Esophagus (tissue), 2 donors: ENCODE results near the gene SOX6. TPM values are rescaled to one million over a fixed set of nuclear protein-coding genes. Genes with fewer than 3 reads are reported as not detected.

Source experiments
- H3K27ac ChIP-seq, 2 donors: one replicate each; pipeline ENCODE4 v1.5.1; 2013; ENCODE audit warnings: low read depth in 2 of 2, mild to moderate bottlenecking in 2 of 2, inconsistent platforms in 1 of 2, low read length in 1 of 2, moderate library complexity in 1 of 2
- H3K27me3 ChIP-seq, 2 donors: one replicate each; pipeline ENCODE4 v1.6.1; 2013; ENCODE audit warnings: low read length in 2 of 2, control low read depth in 1 of 2, mild to moderate bottlenecking in 1 of 2; ENCODE audit not compliant: insufficient read depth in 2 of 2, control insufficient read depth in 1 of 2
- H3K36me3 ChIP-seq, 2 donors: one replicate each; pipeline ENCODE4 v1.6.1; 2013; ENCODE audit warnings: low read length in 1 of 2; ENCODE audit not compliant: control insufficient read depth in 2 of 2, insufficient read depth in 2 of 2
- H3K4me1 ChIP-seq, 2 donors: one replicate each; pipeline ENCODE4 v1.6.1; 2013; ENCODE audit warnings: low read length in 1 of 2; ENCODE audit not compliant: control insufficient read depth in 2 of 2, insufficient read depth in 2 of 2
- H3K4me3 ChIP-seq, 2 donors: one replicate each; pipeline ENCODE4 v1.5.1; 2013; ENCODE audit warnings: low read length in 2 of 2, mild to moderate bottlenecking in 2 of 2, low read depth in 1 of 2, moderate library complexity in 1 of 2
- H3K9me3 ChIP-seq, 2 donors: one replicate each; pipeline ENCODE4 v1.6.1; 2013; ENCODE audit warnings: mild to moderate bottlenecking in 2 of 2, low read depth in 1 of 2, low read length in 1 of 2, moderate library complexity in 1 of 2; ENCODE audit not compliant: control insufficient read depth in 2 of 2, insufficient read depth in 1 of 2
- WGBS, 2 donors: extraction: QIAGEN DNeasy Blood & Tissue Kit; methylation state at CpG; one replicate each; pipeline ENCODE4 v1.1.7; 2013; 5-methylcytosine and 5-hydroxymethylcytosine counted together
- polyA plus RNA-seq, 2 donors: library from polyadenylated mRNA; stranded (reverse); fragments of 200-250 nt; gene quantifications; one replicate each; pipeline ENCODE4 v1.2.3, GENCODE V29; 2013
- donor health status: healthy with polysubstance abuse.
- donor health status: Bipolar disorder and iron deficiency.

Gene SOX6
- polyA plus RNA-seq, 2 donors = 1.2 to 2.4 TPM

DNA sequence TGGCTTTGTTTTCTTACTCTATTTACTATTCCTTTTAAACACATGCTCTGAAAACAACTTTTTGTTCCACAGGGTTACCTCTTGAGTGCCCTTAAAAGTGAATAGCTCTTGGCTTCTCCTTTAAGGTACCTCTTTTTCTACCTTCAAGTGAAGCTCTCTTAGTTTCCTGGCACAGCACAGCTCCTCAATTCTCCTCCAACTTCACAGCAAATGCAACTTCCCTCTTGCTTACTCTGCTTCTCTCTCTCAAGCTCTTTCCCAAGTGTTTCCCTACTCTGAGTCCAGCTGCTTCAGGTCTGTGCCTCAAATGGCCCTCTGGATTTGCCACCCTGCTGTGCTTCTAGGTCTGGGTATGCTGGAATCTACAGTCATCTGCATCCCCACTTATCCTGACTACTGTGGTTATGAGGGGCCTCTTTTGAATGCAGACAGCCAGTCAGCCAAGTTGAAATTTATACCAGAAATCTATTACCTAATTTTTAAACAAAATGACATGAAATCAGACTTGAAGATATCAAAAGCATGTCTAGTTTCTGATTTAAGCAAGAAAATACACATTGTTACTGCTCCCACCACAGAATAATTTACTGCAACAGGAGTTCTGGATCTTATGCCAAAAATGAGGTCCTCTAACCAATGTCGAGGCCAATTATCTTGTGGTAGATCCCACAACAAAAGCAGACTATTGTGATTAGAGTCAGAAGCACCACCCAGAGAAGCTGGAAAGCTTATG is 371.1 kb downstream of the SOX6 start:
- H3K4me3 ChIP-seq = no peak overlapping the region
- 54 to 59% methylated on average over 1 of the region's 1 CpG for WGBS, 2 donors
- H3K4me1 ChIP-seq = no peaks in the 10 kb centered on the region
- no peak overlapping the region for H3K27ac ChIP-seq
- H3K27me3 ChIP-seq = no peaks in the 10 kb centered on the region
- no peaks in the 10 kb centered on the region for H3K36me3 ChIP-seq
- no peaks in the 10 kb centered on the region for H3K9me3 ChIP-seq

DNA sequence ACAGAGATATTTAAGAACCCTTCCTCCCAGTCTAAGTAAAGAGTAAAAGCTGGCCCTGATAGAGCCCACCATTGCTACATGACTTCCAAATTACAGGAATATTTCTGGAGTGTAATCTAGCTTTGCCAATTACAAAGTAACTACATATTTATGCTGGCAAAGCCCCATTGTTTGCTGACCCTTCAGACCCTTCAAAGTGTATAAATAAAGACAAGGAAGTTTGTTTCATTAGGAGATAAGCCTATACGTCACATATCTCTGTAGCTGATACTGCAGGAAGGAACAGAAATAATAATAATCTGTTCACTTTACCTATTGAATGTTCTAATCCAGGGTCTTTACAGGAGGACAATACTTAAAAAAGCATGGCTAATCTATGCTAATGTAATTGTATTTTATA is 375.1 kb downstream of the SOX6 start:
- no peaks in the 10 kb centered on the region for H3K27me3 ChIP-seq
- H3K36me3 ChIP-seq = no peaks in the 10 kb centered on the region
- WGBS, 2 donors = 58 to 93% methylated on average over 1 of the region's 1 CpG
- H3K4me3 ChIP-seq = no peak overlapping the region
- H3K9me3 ChIP-seq = no peaks in the 10 kb centered on the region
- no peaks in the 10 kb centered on the region for H3K4me1 ChIP-seq
- no peak overlapping the region for H3K27ac ChIP-seq

DNA sequence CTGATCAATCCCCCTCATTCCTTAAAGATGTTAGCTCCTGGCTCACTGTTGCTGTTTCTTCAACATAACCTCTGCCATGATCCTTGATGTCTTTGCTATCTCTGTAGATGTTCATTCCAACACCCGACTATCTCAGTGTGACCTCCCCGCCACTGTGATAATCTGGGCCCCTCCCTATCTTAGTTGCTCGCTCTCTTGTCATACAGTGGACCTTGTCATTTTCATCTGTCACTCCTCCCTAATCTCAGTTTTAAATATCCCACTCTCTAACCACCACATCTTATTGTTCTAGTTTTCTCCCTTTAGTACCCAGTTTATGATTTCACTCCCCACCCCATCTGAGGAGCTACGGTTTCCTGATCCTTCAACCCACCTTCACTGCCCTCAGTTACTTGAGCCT is 379.2 kb downstream of the SOX6 start:
- Histone ChIP-seq H3K27ac (no peak overlapping the region), H3K27me3 (no peaks in the 10 kb centered on the region), H3K36me3 (no peaks in the 10 kb centered on the region), H3K9me3 (no peaks in the 10 kb centered on the region), H3K4me3 (no peak overlapping the region), H3K4me1 (no peaks in the 10 kb centered on the region)
- WGBS, 2 donors = 78 to 95% methylated on average over 4 of the region's 4 CpGs

DNA sequence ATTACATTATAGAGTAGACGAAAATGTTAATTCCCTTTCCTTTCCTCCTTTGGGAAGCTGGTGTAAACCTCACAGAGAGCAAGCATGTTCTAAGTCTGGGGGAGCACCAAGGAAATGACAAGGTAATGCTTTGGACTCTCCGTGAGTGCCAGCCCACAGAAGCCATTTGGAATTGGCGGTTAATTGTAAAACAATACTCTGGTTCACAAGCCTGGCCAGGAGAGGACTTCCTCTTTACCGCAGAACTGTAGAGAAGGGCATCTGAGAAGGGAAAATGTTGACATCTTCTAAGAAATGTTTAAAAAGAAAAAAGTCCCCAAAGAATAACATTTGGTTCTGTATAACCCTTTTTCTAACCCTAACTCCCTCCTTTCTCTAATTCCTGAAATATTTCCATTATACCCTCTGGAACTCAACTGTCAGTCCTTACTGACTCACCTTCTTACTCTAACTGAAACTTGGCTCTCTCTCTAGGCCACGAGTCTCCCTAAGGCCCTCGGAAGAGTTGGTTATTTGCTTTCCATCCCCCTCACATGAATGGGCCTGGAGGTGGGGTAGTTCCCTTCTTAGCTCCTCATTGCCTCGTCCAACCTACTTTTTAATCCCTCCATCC is 379.8 kb downstream of the SOX6 start:
- WGBS, 2 donors = 57 to 73% methylated on average over 7 of the region's 7 CpGs
- H3K9me3 ChIP-seq = no peaks in the 10 kb centered on the region
- no peak overlapping the region for H3K27ac ChIP-seq
- no peak overlapping the region for H3K4me3 ChIP-seq
- no peaks in the 10 kb centered on the region for H3K27me3 ChIP-seq
- no peaks in the 10 kb centered on the region for H3K4me1 ChIP-seq
- H3K36me3 ChIP-seq = no peaks in the 10 kb centered on the region

DNA sequence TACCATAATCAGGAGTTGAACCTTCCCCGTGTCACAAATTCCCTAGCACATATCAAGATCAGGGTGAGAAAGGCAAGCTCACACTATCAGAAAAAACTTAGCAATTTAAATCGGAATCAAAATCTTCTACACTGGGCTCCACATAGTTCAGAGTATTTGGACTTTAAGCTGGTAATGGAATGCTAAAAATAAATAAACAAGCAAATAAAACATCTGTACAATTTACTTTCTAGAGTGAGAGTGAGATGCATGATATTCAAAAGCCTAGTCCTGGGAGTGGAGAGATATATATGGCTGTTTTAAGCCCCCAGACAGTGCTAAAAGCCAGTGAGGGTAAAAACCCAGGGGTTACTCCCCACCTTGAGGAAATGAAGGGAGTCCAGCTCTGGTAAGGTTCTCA is 380.6 kb downstream of the SOX6 start:
- Histone ChIP-seq H3K4me1 (no peaks in the 10 kb centered on the region), H3K36me3 (no peaks in the 10 kb centered on the region), H3K4me3 (no peak overlapping the region), H3K9me3 (no peaks in the 10 kb centered on the region), H3K27me3 (no peaks in the 10 kb centered on the region), H3K27ac (no peak overlapping the region)
- WGBS, 2 donors = 48 to 88% methylated on average over 2 of the region's 2 CpGs

DNA sequence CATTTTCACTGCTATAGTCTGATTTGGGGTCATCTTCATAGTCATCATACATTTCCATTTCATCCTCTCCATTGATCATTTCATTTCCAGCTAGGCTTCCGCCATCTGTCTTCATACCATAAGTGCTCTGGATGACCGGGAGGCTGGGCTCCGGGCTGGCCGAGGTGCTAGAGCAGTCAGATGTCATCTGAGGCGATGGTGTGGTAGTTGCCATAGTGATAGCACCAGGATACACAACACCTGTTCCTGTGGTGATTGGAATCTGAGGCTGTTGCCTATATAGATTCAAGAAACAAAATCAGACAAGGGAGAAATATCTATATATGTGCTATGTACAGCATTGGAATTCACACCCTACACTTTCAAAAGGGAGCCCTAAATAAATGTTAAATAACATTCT is 383.5 kb downstream of the SOX6 start:
- H3K27me3 ChIP-seq = no peaks in the 10 kb centered on the region
- WGBS, 2 donors = 86 to 90% methylated on average over 5 of the region's 5 CpGs
- H3K36me3 ChIP-seq = no peaks in the 10 kb centered on the region
- no peak overlapping the region for H3K4me3 ChIP-seq
- H3K27ac ChIP-seq = no peak overlapping the region
- H3K4me1 ChIP-seq = no peaks in the 10 kb centered on the region
- H3K9me3 ChIP-seq = no peaks in the 10 kb centered on the region

DNA sequence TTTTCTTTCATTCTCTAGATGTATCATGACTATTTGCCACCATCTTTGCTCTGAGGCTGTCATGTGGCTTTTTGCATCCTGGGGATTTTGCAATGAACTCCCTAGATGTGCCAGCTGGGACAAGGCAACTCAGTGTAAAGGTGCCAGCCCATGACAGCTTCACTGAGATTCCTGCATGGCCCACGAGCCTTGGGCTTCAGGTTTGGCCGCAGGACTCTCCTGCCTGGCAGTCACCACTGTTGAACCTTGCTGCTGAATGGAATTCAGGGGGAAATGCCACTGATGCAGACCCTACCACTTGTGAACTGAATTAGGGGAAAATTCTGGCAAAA is 385.2 kb downstream of the SOX6 start:
- Histone ChIP-seq H3K4me3 (no peak overlapping the region), H3K9me3 (no peaks in the 10 kb centered on the region), H3K27me3 (no peaks in the 10 kb centered on the region), H3K36me3 (no peaks in the 10 kb centered on the region), H3K27ac (no peak overlapping the region), H3K4me1 (peaks cover under 1 to 1% of the 10 kb centered on the region in 2 donors)
- 90 to 94% methylated on average over 2 of the region's 2 CpGs for WGBS, 2 donors

DNA sequence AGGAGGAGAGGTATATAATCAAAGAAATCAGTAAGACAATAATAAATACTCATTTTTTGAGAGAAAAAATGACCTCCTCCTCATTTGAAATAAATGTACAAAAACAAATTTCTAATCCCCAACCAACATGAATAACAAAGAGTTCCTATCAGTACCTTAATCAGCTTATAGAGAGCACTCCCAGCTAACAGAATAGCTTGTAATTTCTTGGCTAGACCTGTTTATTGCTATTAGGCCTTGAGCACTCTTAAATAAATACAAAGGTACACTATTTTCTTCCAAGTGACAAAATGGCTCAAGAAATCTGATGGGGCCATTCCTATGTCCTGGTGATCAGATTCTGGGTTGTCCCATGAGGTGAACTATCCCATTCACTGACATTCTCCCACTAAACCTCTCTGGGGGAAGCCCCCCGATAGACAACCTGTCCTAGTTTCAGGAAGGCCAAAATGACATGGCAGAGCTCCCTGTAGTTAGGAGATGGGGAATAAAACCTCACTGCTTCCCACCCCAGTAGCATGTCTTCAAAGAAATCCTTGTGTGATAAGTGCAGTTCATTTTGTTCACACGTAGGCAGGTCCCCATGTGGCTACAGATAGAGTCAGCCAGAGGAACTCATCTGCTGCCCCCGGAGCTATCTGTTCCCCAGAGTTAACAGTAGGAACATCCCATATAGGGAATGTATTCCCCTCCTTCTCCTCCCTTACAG is 385.7 kb downstream of the SOX6 start:
- WGBS, 2 donors = 86 to 92% methylated on average over 3 of the region's 3 CpGs

DNA sequence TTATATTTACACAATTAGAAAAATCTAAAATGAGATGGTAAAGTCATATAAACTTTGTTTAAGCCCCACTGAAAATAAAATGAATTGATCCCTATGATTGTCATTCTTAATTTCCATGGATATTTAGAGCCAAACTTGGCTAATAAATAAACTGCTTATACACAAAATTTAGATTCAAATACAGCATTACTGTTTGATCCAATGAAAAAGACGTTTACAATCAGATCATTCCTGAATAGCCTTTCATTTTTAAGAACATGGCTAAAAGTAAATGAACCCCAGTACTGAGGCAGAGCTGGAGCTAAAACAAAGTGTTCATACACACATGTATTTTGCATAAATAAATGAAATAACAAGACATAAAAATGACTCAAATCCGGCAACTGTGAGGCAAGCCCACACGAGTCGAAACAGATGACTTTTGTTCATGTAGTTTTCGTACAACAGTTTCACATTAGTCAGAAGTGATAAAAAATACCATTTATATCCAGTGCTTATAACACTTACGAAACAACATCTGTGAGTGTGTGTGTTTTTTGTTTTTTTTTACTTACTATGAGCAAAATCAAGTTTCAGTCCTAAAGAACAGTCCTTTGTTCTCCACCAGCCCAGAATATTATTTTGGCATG is 386.5 kb downstream of the SOX6 start:
- 38 to 47% methylated on average over 6 of the region's 6 CpGs for WGBS, 2 donors
- Histone ChIP-seq H3K4me3 (no peak overlapping the region), H3K27ac (peak overlapping the region in 1 of 2 donors; percentile 35), H3K4me1 (peaks cover 2 to 8% of the 10 kb centered on the region in 2 donors), H3K36me3 (no peaks in the 10 kb centered on the region), H3K27me3 (no peaks in the 10 kb centered on the region), H3K9me3 (no peaks in the 10 kb centered on the region)

More for the DNA sequence above, 385.7 kb downstream of the SOX6 start:
- H3K36me3 ChIP-seq = no peaks in the 10 kb centered on the region
- peaks cover 2 to 5% of the 10 kb centered on the region in 2 donors for H3K4me1 ChIP-seq
- peak overlapping the region in 1 of 2 donors; percentile 31 for H3K27ac ChIP-seq
- no peaks in the 10 kb centered on the region for H3K9me3 ChIP-seq
- no peaks in the 10 kb centered on the region for H3K27me3 ChIP-seq
- no peak overlapping the region for H3K4me3 ChIP-seq
